MCF 10A (cell line): ENCODE measurements around the gene LRRC58. TPM values are rescaled to one million over a fixed set of nuclear protein-coding genes. Genes with fewer than 3 reads are reported as not detected.

Experiments
- BruUV-seq: library from RNA; stranded (reverse); fragments of 400-500 nt; replicated peaks from 2 replicates; lab custom pipeline; 2021; lab: Mats Ljungman, UMichigan
- CTCF ChIA-PET: fragments of 300-600 bp; sonication (Branson Sonifier 250); formaldehyde crosslinking; extraction: SDS; loops from one replicate; lab custom pipeline; 2021; ENCODE audit warnings: antibody characterized with exemption, inconsistent platforms; lab: Yijun Ruan, JAX
- POLR2A ChIA-PET: fragments of 300-600, 350-650 bp; sonication (Branson Sonifier 250); formaldehyde crosslinking; extraction: SDS; loops from one replicate; lab custom pipeline; 2020; ENCODE audit warnings: antibody characterized with exemption, inconsistent platforms; lab: Yijun Ruan, JAX
- DNase-seq: peaks from one replicate; pipeline ENCODE4 v3.0.0-alpha.2; 2018; ENCODE audit not compliant: unreplicated experiment
- H3K27ac Mint-ChIP-seq: one replicate; pipeline ENCODE4 v1.8.0; 2022; ENCODE audit warnings: mild to moderate bottlenecking, low read depth, mixed read lengths; ENCODE audit not compliant: unreplicated experiment
- H3K27me3 Mint-ChIP-seq: one replicate; pipeline ENCODE4 v1.8.0; 2022; ENCODE audit warnings: mixed read lengths; ENCODE audit not compliant: insufficient read depth, unreplicated experiment
- H3K36me3 Mint-ChIP-seq: one replicate; pipeline ENCODE4 v1.8.0; 2022; ENCODE audit warnings: mild to moderate bottlenecking, moderate library complexity, mixed read lengths; ENCODE audit not compliant: insufficient read depth, unreplicated experiment
- H3K4me1 Mint-ChIP-seq: one replicate; pipeline ENCODE4 v1.8.0; 2022; ENCODE audit warnings: mixed read lengths; ENCODE audit not compliant: insufficient read depth, unreplicated experiment
- H3K4me3 Mint-ChIP-seq: one replicate; pipeline ENCODE4 v1.8.0; 2022; ENCODE audit warnings: mild to moderate bottlenecking, moderate library complexity, mixed read lengths; ENCODE audit not compliant: unreplicated experiment
- H3K9me3 Mint-ChIP-seq: one replicate; pipeline ENCODE4 v1.8.0; 2022; ENCODE audit warnings: mixed read lengths; ENCODE audit not compliant: unreplicated experiment
- intact Hi-C: fragments of 100-400 bp; cut with micrococcal nuclease; formaldehyde crosslinking; loops from 2 replicates; pipeline ENCODE4 v1.14.1; 2022
- total RNA-seq: library from RNA; stranded (reverse); gene quantifications from 2 replicates; pipeline ENCODE4 v1.2.3, GENCODE V29; 2022
- TF ChIP-seq, protein P1 (sequence below): fragments of 200-600 bp; IDR thresholded peaks from one replicate; pipeline ENCODE4 v1.8.0; 2022; ENCODE audit warnings: antibody characterized with exemption, mild to moderate bottlenecking; ENCODE audit not compliant: unreplicated experiment

The LRRC58 gene
- total RNA-seq, 1 experiment from 2014 or later: 25.8 TPM

DNA sequence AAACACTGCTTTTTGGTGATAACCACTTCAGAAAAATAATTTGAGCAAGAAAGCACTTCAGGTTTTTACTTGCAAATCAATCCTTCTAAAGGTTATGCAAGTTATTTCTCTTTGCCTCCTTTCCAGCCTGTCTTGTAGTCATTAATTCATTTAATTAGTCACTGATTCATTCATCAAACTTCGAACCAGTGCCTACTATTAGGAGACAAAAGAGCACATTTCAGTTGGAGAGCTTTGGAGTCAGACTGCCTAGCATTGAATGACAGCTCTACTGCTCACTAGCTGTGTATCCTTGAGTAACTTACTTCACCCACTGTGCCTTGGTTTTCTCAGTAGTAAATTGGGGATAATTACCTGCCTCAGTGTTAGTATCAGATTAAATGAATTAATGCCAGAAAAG is 14.9 kb upstream of the LRRC58 start:
- intact Hi-C loops: no loop called here
- CTCF ChIA-PET: interaction anchor here (0.5 to 1.1 kb wide), 5 partner anchors 54 to 370 kb away, joined by 3 to 4 read pairs (median 3); no protein-coding TSS in a partner anchor

DNA sequence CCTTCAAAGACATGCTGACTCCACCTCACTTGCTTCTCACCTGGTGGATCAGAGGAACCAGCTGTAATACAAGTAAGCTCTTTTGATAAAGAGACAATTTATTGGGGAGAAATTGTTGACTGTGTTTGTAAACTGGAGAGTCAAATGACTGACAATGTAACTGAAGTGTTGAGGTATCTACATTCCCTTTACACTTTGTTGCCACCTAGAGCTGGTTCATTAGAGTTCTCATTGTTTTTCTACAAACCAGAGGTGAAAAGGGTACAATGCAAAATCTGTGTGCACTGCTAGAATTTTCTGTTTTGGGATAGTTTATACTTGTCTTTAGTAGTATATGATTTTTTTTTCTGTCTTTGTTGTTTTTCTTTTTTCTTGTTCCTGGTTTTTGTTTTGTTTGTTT is 8.7 kb upstream of the LRRC58 start:
- Mint-ChIP-seq H3K9me3 (no peaks in the 10 kb centered on the region), H3K4me3 (no peak overlapping the region), H3K4me1 (no peaks in the 10 kb centered on the region), H3K27ac (no peak overlapping the region), H3K27me3 (no peaks in the 10 kb centered on the region), H3K36me3 (no peaks in the 10 kb centered on the region)
- intact Hi-C loops: no loop called here
- TF ChIP-seq, protein P1, sequence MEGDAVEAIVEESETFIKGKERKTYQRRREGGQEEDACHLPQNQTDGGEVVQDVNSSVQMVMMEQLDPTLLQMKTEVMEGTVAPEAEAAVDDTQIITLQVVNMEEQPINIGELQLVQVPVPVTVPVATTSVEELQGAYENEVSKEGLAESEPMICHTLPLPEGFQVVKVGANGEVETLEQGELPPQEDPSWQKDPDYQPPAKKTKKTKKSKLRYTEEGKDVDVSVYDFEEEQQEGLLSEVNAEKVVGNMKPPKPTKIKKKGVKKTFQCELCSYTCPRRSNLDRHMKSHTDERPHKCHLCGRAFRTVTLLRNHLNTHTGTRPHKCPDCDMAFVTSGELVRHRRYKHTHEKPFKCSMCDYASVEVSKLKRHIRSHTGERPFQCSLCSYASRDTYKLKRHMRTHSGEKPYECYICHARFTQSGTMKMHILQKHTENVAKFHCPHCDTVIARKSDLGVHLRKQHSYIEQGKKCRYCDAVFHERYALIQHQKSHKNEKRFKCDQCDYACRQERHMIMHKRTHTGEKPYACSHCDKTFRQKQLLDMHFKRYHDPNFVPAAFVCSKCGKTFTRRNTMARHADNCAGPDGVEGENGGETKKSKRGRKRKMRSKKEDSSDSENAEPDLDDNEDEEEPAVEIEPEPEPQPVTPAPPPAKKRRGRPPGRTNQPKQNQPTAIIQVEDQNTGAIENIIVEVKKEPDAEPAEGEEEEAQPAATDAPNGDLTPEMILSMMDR: no peak
- no peak for DNase-seq
- BruUV-seq: no TSS peak
- POLR2A ChIA-PET: interaction anchor here (1.4 to 1.5 kb wide), 2 partner anchors 9 to 60 kb away, joined by 3 to 12 read pairs; partner anchors contain the start of gene LRRC58
- CTCF ChIA-PET: interaction anchor here (0.6 to 1.6 kb wide), 4 partner anchors 43 to 748 kb away, joined by 3 to 7 read pairs (median 4); no protein-coding TSS in a partner anchor

More for the DNA sequence above, 14.9 kb upstream of the LRRC58 start:
- Mint-ChIP-seq H3K27ac (no peak overlapping the region), H3K4me1 (peaks cover 6% of the 10 kb centered on the region), H3K27me3 (no peaks in the 10 kb centered on the region), H3K4me3 (no peak overlapping the region), H3K9me3 (no peaks in the 10 kb centered on the region), H3K36me3 (no peaks in the 10 kb centered on the region)
- no peak for DNase-seq
- BruUV-seq: no TSS peak
- POLR2A ChIA-PET: no interaction called here
- TF ChIP-seq, protein P1: no peak

GRCh38 chr3:120355486-120355885 is 6.3 kb upstream of the LRRC58 start:
- no peak overlapping the region for H3K27ac Mint-ChIP-seq
- BruUV-seq: no TSS peak
- no peaks in the 10 kb centered on the region for H3K9me3 Mint-ChIP-seq

DNA sequence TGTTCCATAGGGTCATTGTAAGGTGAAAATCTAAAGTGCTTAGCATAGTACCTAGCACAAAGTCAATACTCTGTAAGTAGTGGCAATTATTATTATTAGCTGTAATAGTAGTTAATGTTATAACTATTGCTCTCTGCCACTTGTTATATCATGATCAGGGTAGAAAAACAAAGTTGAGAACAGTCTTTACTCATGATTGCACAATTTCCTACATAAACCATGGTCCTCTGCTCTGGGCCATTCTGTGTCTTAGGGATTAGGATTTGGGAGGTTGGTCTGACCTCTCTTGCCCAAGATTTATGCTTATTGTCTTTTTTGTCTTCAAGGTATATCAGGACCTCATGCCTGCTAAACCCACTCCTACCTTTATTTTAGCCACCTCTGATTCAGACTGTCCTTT is 4.3 kb upstream of the LRRC58 start:
- H3K36me3 Mint-ChIP-seq: peaks cover 6% of the 10 kb centered on the region
- POLR2A ChIA-PET: no interaction called here

More at GRCh38 chr3:120355486-120355885, 6.3 kb upstream of the LRRC58 start:
- Mint-ChIP-seq H3K27me3 (no peaks in the 10 kb centered on the region), H3K4me3 (no peak overlapping the region), H3K36me3 (no peaks in the 10 kb centered on the region), H3K4me1 (peaks cover 5% of the 10 kb centered on the region)
- CTCF ChIA-PET: interaction anchor here (0.7 kb wide), 2 partner anchors 61 to 204 kb away, joined by 3 read pairs; no protein-coding TSS in a partner anchor
- intact Hi-C loops: no loop called here
- DNase-seq: no peak
- POLR2A ChIA-PET: no interaction called here
- TF ChIP-seq, protein P1: no peak

More for the DNA sequence above, 4.3 kb upstream of the LRRC58 start:
- CTCF ChIA-PET: interaction anchor here (0.5 to 0.6 kb wide), 2 partner anchors 16 to 108 kb away, joined by 3 to 4 read pairs; no protein-coding TSS in a partner anchor
- Mint-ChIP-seq H3K9me3 (no peaks in the 10 kb centered on the region), H3K4me1 (peaks cover 10% of the 10 kb centered on the region), H3K27ac (no peak overlapping the region), H3K27me3 (no peaks in the 10 kb centered on the region), H3K4me3 (no peak overlapping the region)
- intact Hi-C loops: no loop called here
- peak; percentile 7 for DNase-seq
- TF ChIP-seq, protein P1: no peak
- BruUV-seq: no TSS peak
